GM18517 (cell line): Measurements from ENCODE around the gene SEMA6D.
A peak's percentile ranks its signal among the peaks of the same experiment; 100 is the strongest.

Experiments used
- ATAC-seq: cut with Tn5 transposase; IDR thresholded peaks from one replicate; pipeline ENCODE4 v1.9.1; 2021; ENCODE audit warnings: mild to moderate bottlenecking, moderate library complexity; ENCODE audit not compliant: unreplicated experiment

Gene SEMA6D

GRCh38 chr15:47781527-47781926 is 64.2 kb downstream of the SEMA6D start:
- no peak for ATAC-seq

GRCh38 chr15:47784820-47785219 is 67.5 kb downstream of the SEMA6D start:
- ATAC-seq: no peak

GRCh38 chr15:47786371-47786770 is 69.1 kb downstream of the SEMA6D start:
- no peak for ATAC-seq

GRCh38 chr15:47787875-47788274 is 70.6 kb downstream of the SEMA6D start:
- ATAC-seq: no peak

- no peak for ATAC-seq
Observed at GRCh38 chr15:47788685-47789084, 71.4 kb downstream of the SEMA6D start.

GRCh38 chr15:47791161-47791560 is 73.9 kb downstream of the SEMA6D start:
- ATAC-seq: no peak

GRCh38 chr15:47792231-47792630 is 74.9 kb downstream of the SEMA6D start:
- ATAC-seq: no peak

- no peak for ATAC-seq
Observed at GRCh38 chr15:47794252-47794914, 77.1 kb downstream of the SEMA6D start.

GRCh38 chr15:47795864-47796263 is 78.6 kb downstream of the SEMA6D start:
- no peak for ATAC-seq

GRCh38 chr15:47796339-47796738 is 79.0 kb downstream of the SEMA6D start:
- ATAC-seq: no peak

- no peak for ATAC-seq
Observed at GRCh38 chr15:47796830-47797229, 79.5 kb downstream of the SEMA6D start.

- ATAC-seq: no peak
Observed at GRCh38 chr15:47801522-47801921, 84.2 kb downstream of the SEMA6D start.

- no peak for ATAC-seq
Observed at GRCh38 chr15:47802216-47802615, 84.9 kb downstream of the SEMA6D start.

- ATAC-seq: no peak
Observed at GRCh38 chr15:47803767-47804166, 86.5 kb downstream of the SEMA6D start.

- no peak for ATAC-seq
Observed at GRCh38 chr15:47804733-47805132, 87.4 kb downstream of the SEMA6D start.

- no peak for ATAC-seq
Observed at GRCh38 chr15:47806008-47806407, 88.7 kb downstream of the SEMA6D start.

GRCh38 chr15:47811172-47811571 is 93.9 kb downstream of the SEMA6D start:
- ATAC-seq: no peak

GRCh38 chr15:47812470-47812999 is 95.2 kb downstream of the SEMA6D start:
- ATAC-seq: peak; percentile 63

- ATAC-seq: peak; percentile 94
Observed at GRCh38 chr15:47813748-47814384, 96.6 kb downstream of the SEMA6D start.

- ATAC-seq: no peak
Observed at GRCh38 chr15:47814620-47815019, 97.3 kb downstream of the SEMA6D start.

- no peak for ATAC-seq
Observed at GRCh38 chr15:47817969-47818548, 100.8 kb downstream of the SEMA6D start.

- no peak for ATAC-seq
Observed at GRCh38 chr15:47819158-47819557, 101.9 kb downstream of the SEMA6D start.
